RWPE2 (cell line): Measurements from ENCODE around the gene PER2.
"Not testable (repeated sequence)": the region's sequence is repeated elsewhere in the genome, so short reads cannot be mapped to it uniquely, and the experiment has no call there.

Experiments
- ATAC-seq: fragments of 200-7000 bp; cut with Tn5 transposase; 3 replicates; pipeline ENCODE4 v1.9.1; 2021; ENCODE audit warnings: low read depth
- DNase-seq: peaks from one replicate; pipeline ENCODE4 v3.0.0-alpha.2; 2020; ENCODE audit warnings: low spot score
- H3K27ac ChIP-seq: fragments of 450-650 bp; 2 replicates; pipeline ENCODE4 v1.5.1; 2017; ENCODE audit warnings: mild to moderate bottlenecking; ENCODE audit not compliant: poor library complexity, severe bottlenecking
- H3K27me3 ChIP-seq: fragments of 250-450 bp; sonication (Bioruptor Pico); 2 replicates; pipeline ENCODE4 v1.5.1; 2021; ENCODE audit warnings: mild to moderate bottlenecking, moderate library complexity; ENCODE audit not compliant: insufficient read depth, poor library complexity, severe bottlenecking
- H3K36me3 ChIP-seq: fragments of 250-450 bp; sonication (Bioruptor Pico); 2 replicates; pipeline ENCODE4 v1.5.1; 2020; ENCODE audit warnings: low read depth, mild to moderate bottlenecking, moderate library complexity
- H3K4me1 ChIP-seq: fragments of 250-450 bp; sonication (Bioruptor Pico); 2 replicates; pipeline ENCODE4 v1.5.1; 2021; ENCODE audit warnings: mild to moderate bottlenecking, moderate library complexity; ENCODE audit not compliant: insufficient read depth, poor library complexity, severe bottlenecking
- H3K4me3 ChIP-seq: fragments of 250-450 bp; sonication (Bioruptor Pico); 2 replicates; pipeline ENCODE4 v1.5.1; 2021; ENCODE audit warnings: mild to moderate bottlenecking, moderate library complexity; ENCODE audit not compliant: severe bottlenecking
- H3K9me3 ChIP-seq: fragments of 250-450 bp; sonication (Bioruptor Pico); 2 replicates; pipeline ENCODE4 v1.5.1; 2021; ENCODE audit warnings: mild to moderate bottlenecking, moderate library complexity; ENCODE audit not compliant: severe bottlenecking
- TF ChIP-seq, protein P1 (sequence below): fragments of 450-650 bp; IDR thresholded peaks from one replicate; pipeline ENCODE4 v1.5.1; 2017; ENCODE audit warnings: mild to moderate bottlenecking, moderate library complexity; ENCODE audit not compliant: poor library complexity, severe bottlenecking

Gene PER2, protein sequence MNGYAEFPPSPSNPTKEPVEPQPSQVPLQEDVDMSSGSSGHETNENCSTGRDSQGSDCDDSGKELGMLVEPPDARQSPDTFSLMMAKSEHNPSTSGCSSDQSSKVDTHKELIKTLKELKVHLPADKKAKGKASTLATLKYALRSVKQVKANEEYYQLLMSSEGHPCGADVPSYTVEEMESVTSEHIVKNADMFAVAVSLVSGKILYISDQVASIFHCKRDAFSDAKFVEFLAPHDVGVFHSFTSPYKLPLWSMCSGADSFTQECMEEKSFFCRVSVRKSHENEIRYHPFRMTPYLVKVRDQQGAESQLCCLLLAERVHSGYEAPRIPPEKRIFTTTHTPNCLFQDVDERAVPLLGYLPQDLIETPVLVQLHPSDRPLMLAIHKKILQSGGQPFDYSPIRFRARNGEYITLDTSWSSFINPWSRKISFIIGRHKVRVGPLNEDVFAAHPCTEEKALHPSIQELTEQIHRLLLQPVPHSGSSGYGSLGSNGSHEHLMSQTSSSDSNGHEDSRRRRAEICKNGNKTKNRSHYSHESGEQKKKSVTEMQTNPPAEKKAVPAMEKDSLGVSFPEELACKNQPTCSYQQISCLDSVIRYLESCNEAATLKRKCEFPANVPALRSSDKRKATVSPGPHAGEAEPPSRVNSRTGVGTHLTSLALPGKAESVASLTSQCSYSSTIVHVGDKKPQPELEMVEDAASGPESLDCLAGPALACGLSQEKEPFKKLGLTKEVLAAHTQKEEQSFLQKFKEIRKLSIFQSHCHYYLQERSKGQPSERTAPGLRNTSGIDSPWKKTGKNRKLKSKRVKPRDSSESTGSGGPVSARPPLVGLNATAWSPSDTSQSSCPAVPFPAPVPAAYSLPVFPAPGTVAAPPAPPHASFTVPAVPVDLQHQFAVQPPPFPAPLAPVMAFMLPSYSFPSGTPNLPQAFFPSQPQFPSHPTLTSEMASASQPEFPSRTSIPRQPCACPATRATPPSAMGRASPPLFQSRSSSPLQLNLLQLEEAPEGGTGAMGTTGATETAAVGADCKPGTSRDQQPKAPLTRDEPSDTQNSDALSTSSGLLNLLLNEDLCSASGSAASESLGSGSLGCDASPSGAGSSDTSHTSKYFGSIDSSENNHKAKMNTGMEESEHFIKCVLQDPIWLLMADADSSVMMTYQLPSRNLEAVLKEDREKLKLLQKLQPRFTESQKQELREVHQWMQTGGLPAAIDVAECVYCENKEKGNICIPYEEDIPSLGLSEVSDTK (N-terminal part only)

DNA sequence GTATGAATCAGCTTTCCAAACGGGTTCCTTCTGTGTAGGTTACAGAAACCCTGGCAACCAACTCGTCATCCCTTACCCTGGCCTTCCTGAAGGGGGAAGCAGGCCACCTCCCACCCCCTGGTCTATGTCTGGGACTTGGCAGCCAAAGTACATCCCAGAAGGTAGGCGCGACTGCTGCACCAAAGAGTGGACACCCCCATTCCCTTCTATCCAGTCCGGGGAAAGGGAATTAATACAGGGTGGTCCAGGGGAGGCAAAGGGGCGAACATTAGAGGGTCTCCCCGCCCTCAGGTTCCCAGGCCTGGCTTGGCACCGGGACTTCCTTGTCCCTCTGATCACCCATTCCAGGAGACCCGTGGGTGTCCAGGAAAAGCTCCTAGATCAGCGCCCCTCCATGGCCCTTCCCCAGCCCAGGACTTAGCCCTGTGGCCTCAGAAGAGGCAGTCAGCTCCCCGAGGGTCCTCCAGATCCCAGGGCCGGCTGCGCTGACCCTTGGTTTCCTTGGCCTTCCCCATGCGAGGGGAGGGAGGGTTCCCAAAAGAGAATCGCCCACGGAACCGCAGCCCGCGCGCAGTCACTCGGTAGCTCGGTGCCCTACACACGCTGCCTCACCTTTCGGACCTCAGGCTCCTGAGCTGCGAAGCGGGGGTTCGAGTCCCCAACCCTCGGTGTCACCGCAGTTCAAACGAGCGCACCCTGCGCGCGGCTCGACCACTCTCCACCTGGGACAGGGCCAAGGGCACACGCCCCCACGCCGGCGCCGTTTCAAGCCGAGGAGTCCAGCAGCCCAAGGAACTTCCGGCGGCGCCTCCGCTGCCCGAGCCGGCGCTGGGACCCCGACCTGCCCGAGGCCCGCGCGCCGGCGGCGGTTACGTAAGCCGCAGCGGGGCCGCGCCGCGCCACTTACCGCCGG is at the start of gene PER2:
Gene PER2, minus strand, starts transcription at position 874 of the 913 bp plus-strand sequence. CDS start 10,674 bp downstream, outside the sequence.
- H3K4me3 ChIP-seq, result peak within 1 kb of the TSS; percentile 88
- H3K27ac ChIP-seq, result peak within 1 kb of the TSS; percentile 85
- ATAC-seq (peak; percentile 52), DNase-seq (no peak)
- H3K27me3 ChIP-seq, result no peaks in the 10 kb centered on the region
- peaks cover 44% of the 10 kb centered on the region for H3K4me1 ChIP-seq
- no peaks in the 10 kb centered on the region for H3K36me3 ChIP-seq
- TF ChIP-seq, protein P1, sequence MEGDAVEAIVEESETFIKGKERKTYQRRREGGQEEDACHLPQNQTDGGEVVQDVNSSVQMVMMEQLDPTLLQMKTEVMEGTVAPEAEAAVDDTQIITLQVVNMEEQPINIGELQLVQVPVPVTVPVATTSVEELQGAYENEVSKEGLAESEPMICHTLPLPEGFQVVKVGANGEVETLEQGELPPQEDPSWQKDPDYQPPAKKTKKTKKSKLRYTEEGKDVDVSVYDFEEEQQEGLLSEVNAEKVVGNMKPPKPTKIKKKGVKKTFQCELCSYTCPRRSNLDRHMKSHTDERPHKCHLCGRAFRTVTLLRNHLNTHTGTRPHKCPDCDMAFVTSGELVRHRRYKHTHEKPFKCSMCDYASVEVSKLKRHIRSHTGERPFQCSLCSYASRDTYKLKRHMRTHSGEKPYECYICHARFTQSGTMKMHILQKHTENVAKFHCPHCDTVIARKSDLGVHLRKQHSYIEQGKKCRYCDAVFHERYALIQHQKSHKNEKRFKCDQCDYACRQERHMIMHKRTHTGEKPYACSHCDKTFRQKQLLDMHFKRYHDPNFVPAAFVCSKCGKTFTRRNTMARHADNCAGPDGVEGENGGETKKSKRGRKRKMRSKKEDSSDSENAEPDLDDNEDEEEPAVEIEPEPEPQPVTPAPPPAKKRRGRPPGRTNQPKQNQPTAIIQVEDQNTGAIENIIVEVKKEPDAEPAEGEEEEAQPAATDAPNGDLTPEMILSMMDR, result peak; percentile 19
- no peaks in the 10 kb centered on the region for H3K9me3 ChIP-seq

DNA sequence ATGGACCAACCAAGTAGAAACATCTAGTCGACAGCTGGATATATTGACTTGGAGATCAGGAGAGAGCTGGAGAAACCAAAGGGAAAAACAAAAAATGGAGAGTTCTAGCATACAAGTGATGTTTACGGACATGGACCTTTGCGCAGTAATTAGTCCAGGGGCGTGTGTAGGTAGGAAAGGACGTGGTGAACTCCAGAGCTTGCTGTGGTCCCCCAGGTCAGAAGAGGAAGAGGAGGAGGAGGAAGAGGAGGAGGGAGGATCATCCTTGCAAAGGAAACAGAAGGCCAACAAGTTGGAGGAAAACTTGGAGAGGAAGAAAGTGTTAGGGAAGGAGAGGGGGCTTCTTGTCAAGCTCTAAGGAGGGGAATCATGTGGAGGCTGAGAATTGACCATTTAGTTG is 49.4 kb upstream of the PER2 start:
- no peak overlapping the region for H3K4me3 ChIP-seq
- H3K27me3 ChIP-seq, result no peaks in the 10 kb centered on the region
- no peak for ATAC-seq
- no peak for DNase-seq
- no peak overlapping the region for H3K27ac ChIP-seq
- TF ChIP-seq, protein P1, result no peak
- H3K9me3 ChIP-seq, result no peaks in the 10 kb centered on the region
- peaks cover 25% of the 10 kb centered on the region for H3K36me3 ChIP-seq
- peaks cover 7% of the 10 kb centered on the region for H3K4me1 ChIP-seq

DNA sequence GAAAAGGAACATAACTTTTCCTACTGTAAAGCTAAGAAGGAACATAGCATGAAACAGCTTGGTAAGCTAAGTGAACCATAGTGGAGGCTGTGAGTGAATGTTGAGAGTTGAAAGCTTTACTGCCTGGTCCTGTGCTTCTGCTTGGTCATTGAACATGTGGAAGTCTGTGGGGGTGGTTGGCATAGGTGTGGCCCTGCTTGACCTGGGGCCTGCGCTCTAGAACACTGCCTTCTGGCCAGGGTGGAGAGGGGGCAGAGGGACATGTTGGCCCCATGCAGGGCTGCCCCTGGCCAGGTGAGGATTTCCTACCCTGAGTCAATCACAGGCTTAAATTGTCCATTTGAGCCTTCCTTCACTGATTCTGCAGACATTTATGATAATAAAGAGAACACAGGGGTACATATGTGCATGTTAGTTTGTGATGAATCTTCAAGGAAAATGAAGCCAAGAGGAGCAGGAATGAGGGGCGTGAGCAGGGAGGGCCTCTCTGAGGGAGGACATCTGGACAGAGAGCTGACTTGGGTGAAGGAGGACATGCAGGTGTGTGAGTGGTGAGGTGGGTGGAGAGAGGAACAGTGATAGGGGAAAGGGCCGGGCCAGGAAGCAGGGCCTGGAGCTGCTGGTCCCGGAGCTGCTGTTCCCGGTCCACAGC is 48.5 kb upstream of the PER2 start:
- ATAC-seq (no peak), DNase-seq (no peak)
- TF ChIP-seq, protein P1, result no peak
- no peak overlapping the region for H3K27ac ChIP-seq
- H3K9me3 ChIP-seq, result no peaks in the 10 kb centered on the region
- no peaks in the 10 kb centered on the region for H3K27me3 ChIP-seq
- H3K4me1 ChIP-seq, result peaks cover 7% of the 10 kb centered on the region
- H3K4me3 ChIP-seq, result no peak overlapping the region
- peaks cover 25% of the 10 kb centered on the region for H3K36me3 ChIP-seq

DNA sequence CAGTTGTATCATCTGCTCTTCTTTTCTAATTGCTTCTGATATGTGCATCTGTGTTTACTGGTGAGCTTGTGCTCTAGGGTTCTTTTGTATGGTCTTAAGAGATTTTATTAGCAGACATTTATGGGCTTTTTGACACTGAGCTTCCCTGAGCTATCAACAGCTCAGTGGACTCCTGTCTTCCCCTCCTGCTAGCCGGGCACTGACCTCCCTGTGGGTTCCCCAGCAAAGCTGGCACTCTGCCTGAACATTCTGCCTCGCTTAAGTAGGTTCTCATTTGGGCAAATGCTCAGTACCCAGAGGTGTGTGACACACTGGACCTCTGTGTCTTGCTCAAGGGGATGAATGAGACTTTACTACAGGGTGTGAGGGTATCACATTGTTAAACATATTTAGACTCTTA is 47.7 kb upstream of the PER2 start:
- Histone ChIP-seq H3K4me3 (no peak overlapping the region), H3K9me3 (no peaks in the 10 kb centered on the region), H3K36me3 (peaks cover 25% of the 10 kb centered on the region), H3K27ac (no peak overlapping the region), H3K4me1 (peaks cover 7% of the 10 kb centered on the region), H3K27me3 (no peaks in the 10 kb centered on the region)
- DNase-seq (peak; percentile 28), ATAC-seq (no peak)
- TF ChIP-seq, protein P1, result no peak

DNA sequence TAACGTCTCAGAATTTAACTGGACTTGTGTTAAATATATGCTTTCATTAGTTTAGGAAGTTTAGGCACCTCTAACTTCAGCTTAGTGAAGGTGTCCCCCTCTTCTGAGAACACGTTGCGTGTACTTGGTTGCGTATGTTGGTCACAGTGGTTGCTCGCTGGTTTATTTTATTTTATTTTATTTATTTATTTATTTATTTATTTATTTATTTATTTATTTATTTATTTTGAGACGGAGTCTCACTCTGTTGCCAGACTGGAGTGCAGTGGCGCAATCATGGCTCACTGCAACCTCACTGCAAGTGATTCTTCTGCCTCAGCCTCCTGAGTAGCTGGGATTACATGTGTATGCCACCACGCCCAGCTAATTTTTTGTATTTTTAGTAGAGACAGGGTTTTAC is 47.2 kb upstream of the PER2 start:
- not testable (repeated sequence) for ATAC-seq, H3K9me3 ChIP-seq, H3K27ac ChIP-seq, H3K4me3 ChIP-seq, DNase-seq, H3K4me1 ChIP-seq, H3K27me3 ChIP-seq
- peaks cover 25% of the 10 kb centered on the region for H3K36me3 ChIP-seq
